NCI-H446 (cell line): ENCODE measurements around the gene ADCY6.

ENCODE experiments used
- DNase-seq, 2 experiments: peaks; one replicate each; lab custom pipeline; 2025; lab: John Stamatoyannopoulos, UW

Gene ADCY6

GRCh38 chr12:48815126-48816110 is 26.5 kb upstream of the ADCY6 start:
- peak; percentile 64 to 74 for DNase-seq

- DNase-seq: peak in 1 of 2 experiments; percentile 51
Measured at GRCh38 chr12:48814262-48815125, 25.6 kb upstream of the ADCY6 start.

- DNase-seq: no peak
Measured at GRCh38 chr12:48813465-48814261, 24.8 kb upstream of the ADCY6 start.

GRCh38 chr12:48812389-48812788 is 23.5 kb upstream of the ADCY6 start:
- DNase-seq: no peak

GRCh38 chr12:48811437-48812090 is 22.7 kb upstream of the ADCY6 start:
- DNase-seq: no peak

- no peak for DNase-seq
Measured at GRCh38 chr12:48810903-48811431, 22.1 kb upstream of the ADCY6 start.

- no peak for DNase-seq
Measured at GRCh38 chr12:48807981-48808380, 19.1 kb upstream of the ADCY6 start.

GRCh38 chr12:48803675-48804074 is 14.8 kb upstream of the ADCY6 start:
- no peak for DNase-seq

- no peak for DNase-seq
Measured at GRCh38 chr12:48800971-48801370, 12.1 kb upstream of the ADCY6 start.

- DNase-seq: no peak
Measured at GRCh38 chr12:48800457-48800856, 11.6 kb upstream of the ADCY6 start.

- no peak for DNase-seq
Measured at GRCh38 chr12:48796976-48797375, 8.1 kb upstream of the ADCY6 start.

GRCh38 chr12:48795550-48796455 is 6.9 kb upstream of the ADCY6 start:
- DNase-seq: peak; percentile 54 to 79

GRCh38 chr12:48794870-48795269 is 6.0 kb upstream of the ADCY6 start:
- no peak for DNase-seq

GRCh38 chr12:48793696-48794095 is 4.8 kb upstream of the ADCY6 start:
- DNase-seq: no peak

GRCh38 chr12:48789858-48790326 is 1.0 kb upstream of the ADCY6 start:
- DNase-seq: no peak

- DNase-seq: no peak
Measured at GRCh38 chr12:48788524-48788853, 400 bp downstream of the ADCY6 start.

GRCh38 chr12:48787791-48788523 is 932 bp downstream of the ADCY6 start:
- peak in 1 of 2 experiments; percentile 11 for DNase-seq

- DNase-seq: no peak
Measured at GRCh38 chr12:48786591-48787544, 2.0 kb downstream of the ADCY6 start.
